GM12878 (cell line): ENCODE results near the gene HTRA2. TPM values are rescaled to one million over a fixed set of nuclear protein-coding genes. Genes with fewer than 3 reads are reported as not detected.

Experiments used
- ATAC-seq: fragments of 200-7000 bp; cut with Tn5 transposase; 3 replicates; pipeline ENCODE4 v1.9.1; 2020; ENCODE audit warnings: mild to moderate bottlenecking, moderate library complexity
- BruUV-seq: library from RNA; stranded (reverse); fragments of 400-500 nt; replicated peaks from 2 replicates; lab custom pipeline; 2021; lab: Mats Ljungman, UMichigan
- CTCF ChIA-PET: fragments of 300-600 bp; sonication (Branson Sonifier 250); formaldehyde crosslinking; extraction: SDS; loops from one replicate; lab custom pipeline; 2021; ENCODE audit warnings: inconsistent platforms; lab: Yijun Ruan, JAX
- POLR2A ChIA-PET: fragments of 350-600 bp; formaldehyde crosslinking; extraction: SDS; loops from one replicate; lab custom pipeline; 2021; ENCODE audit warnings: inconsistent platforms; lab: Charles Lee
- RAD21 ChIA-PET: fragments of 300-600 bp; sonication (Branson Sonifier 250); formaldehyde crosslinking; loops from one replicate; lab custom pipeline; 2023; ENCODE audit warnings: antibody characterized with exemption; ENCODE audit not compliant: unreplicated experiment; lab: Charles Lee
- SMC1A ChIA-PET: fragments of 300-600 bp; sonication (Branson Sonifier 250); formaldehyde crosslinking; loops from one replicate; lab custom pipeline; 2023; ENCODE audit not compliant: unreplicated experiment, uncharacterized antibody; lab: Charles Lee
- DNase-seq: peaks from one replicate; pipeline ENCODE4 v3.0.0-alpha.2; 2011; ENCODE audit warnings: low read depth, low spot score
- FAIRE-seq: peaks from 3 replicates; lab custom pipeline; 2011; peaks lifted over from hg19 to GRCh38; lab: Jason Lieb, UNC
- H2AFZ ChIP-seq: 2 replicates; pipeline ENCODE4 v1.6.0; 2011; ENCODE audit warnings: low read depth, low read length, control low read depth; ENCODE audit not compliant: control insufficient read depth
- H3K27ac ChIP-seq: 2 replicates; pipeline ENCODE4 v1.5.1; 2011; ENCODE audit warnings: control low read depth; ENCODE audit not compliant: control insufficient read depth, insufficient read depth
- H3K27me3 ChIP-seq, 2 experiments: replicated peaks in 1 of 2; 2 replicates each; pipeline versions ENCODE4 v1.6.0 to v1.6.1; 2011; ENCODE audit warnings: low read length in 1 of 2; ENCODE audit not compliant: control insufficient read depth in 2 of 2, insufficient read depth in 2 of 2
- H3K36me3 ChIP-seq, 2 experiments: 2 replicates each; pipeline ENCODE4 v1.5.1; 2011; ENCODE audit warnings: low read length in 1 of 2; ENCODE audit not compliant: control insufficient read depth in 2 of 2, insufficient read depth in 2 of 2
- H3K4me1 ChIP-seq: 2 replicates; pipeline ENCODE4 v1.6.1; 2011; ENCODE audit warnings: mild to moderate bottlenecking, low read length, moderate library complexity, mixed read lengths; ENCODE audit not compliant: control insufficient read depth, insufficient read depth
- H3K4me2 ChIP-seq: 2 replicates; pipeline ENCODE4 v1.6.0; 2011; ENCODE audit warnings: control low read depth; ENCODE audit not compliant: control insufficient read depth, insufficient read depth
- H3K4me3 ChIP-seq: fragments of 200-600 bp; sonication (generic); 2 replicates; pipeline ENCODE4 v1.5.1; 2016
- H3K79me2 ChIP-seq: 2 replicates; pipeline ENCODE4 v1.6.0; 2011; ENCODE audit warnings: low read length; ENCODE audit not compliant: control insufficient read depth, insufficient read depth
- H3K9ac ChIP-seq: 2 replicates; pipeline ENCODE4 v1.8.0; 2011; ENCODE audit warnings: low read length, control low read depth, mixed read lengths; ENCODE audit not compliant: control insufficient read depth, insufficient read depth
- H3K9me3 ChIP-seq: replicated peaks from 3 replicates; pipeline ENCODE4 v1.5.1; 2011; ENCODE audit warnings: mild to moderate bottlenecking, low read length; ENCODE audit not compliant: control insufficient read depth, insufficient read depth
- H4K20me1 ChIP-seq: 2 replicates; pipeline ENCODE4 v1.6.0; 2011; ENCODE audit not compliant: control insufficient read depth, insufficient read depth
- NBN ChIP-seq: fragments of 450-650 bp; IDR thresholded peaks from 2 replicates; pipeline ENCODE4 v1.6.1; 2016
- NFXL1 ChIP-seq: fragments of 450-650 bp; IDR thresholded peaks from 2 replicates; pipeline ENCODE4 v1.6.1; 2017; ENCODE audit warnings: antibody characterized with exemption, mild to moderate bottlenecking, borderline replicate concordance
- PAX5 ChIP-seq: IDR thresholded peaks from 2 replicates; pipeline ENCODE4 v1.6.1; 2011; ENCODE audit warnings: low read depth, low read length, borderline replicate concordance
- RELA ChIP-seq: fragments of 450-650 bp; IDR thresholded peaks from 2 replicates; pipeline ENCODE4 v1.8.0; 2014; ENCODE audit warnings: borderline replicate concordance; ENCODE audit not compliant: partially characterized antibody
- STAT1 ChIP-seq: fragments of 450-650 bp; conservative IDR thresholded peaks from 2 replicates; pipeline ENCODE4 v1.6.1; 2014; ENCODE audit warnings: antibody characterized with exemption, mild to moderate bottlenecking
- STAT3 ChIP-seq: IDR thresholded peaks from 2 replicates; pipeline ENCODE4 v1.6.1; 2011; ENCODE audit warnings: low read depth, low read length, improper control_type of control experiment
- YY1 ChIP-seq: IDR thresholded peaks from 2 replicates; pipeline ENCODE4 v1.6.1; 2011; ENCODE audit warnings: low read depth, mild to moderate bottlenecking, low read length
- WGBS: methylation state at CpG from one replicate; pipeline ENCODE4 v1.1.6; 2016; ENCODE audit warnings: low lambda C conversion rate; ENCODE audit not compliant: insufficient replicate concordance, insufficient coverage; ENCODE audit errors: missing lambda C conversion rate; 5-methylcytosine and 5-hydroxymethylcytosine counted together
- in situ Hi-C: fragments of 300-500 bp; cut with MboI; formaldehyde crosslinking; loops from 9 replicates; pipeline ENCODE4 v1.14.3; 2018; ENCODE audit warnings: mixed read lengths
- intact Hi-C: fragments of 100-400 bp; cut with micrococcal nuclease; formaldehyde crosslinking; loops from one replicate; pipeline ENCODE4 v1.14.2; 2022; ENCODE audit not compliant: unreplicated experiment
- polyA plus RNA-seq, 11 experiments: library from polyadenylated mRNA; depleted of rRNA in 4 of 11; unstranded in 6 of 11; stranded (reverse) in 5 of 11; fragments of >200 nt; fragmentation: Nextera tagmentation in 4 of 11; fragmentation: Illumina TruSeq in 1 of 11; extraction: Ambion mirVana in 4 of 11; extraction: Trizol in 1 of 11; gene quantifications; 1 replicate in 1 of 11; 2 replicates in 10 of 11; pipeline versions ENCODE4 v1.2.1 to v1.2.3, GENCODE V29; 2011 to 2016; ENCODE audit warnings: inconsistent platforms in 2 of 11, missing spikeins in 2 of 11, low read depth in 1 of 11
- total RNA-seq, 4 experiments: library from RNA; depleted of rRNA in 3 of 4; stranded (reverse); fragments of >200 nt in 3 of 4; fragmentation: Illumina TruSeq in 1 of 4; extraction: Trizol in 1 of 4; gene quantifications; 2 replicates each; pipeline versions ENCODE4 v1.2.1 to v1.2.3, GENCODE V29; 2013 to 2021
- TF ChIP-seq, protein P1 (sequence below): fragments of 450-650 bp; IDR thresholded peaks from 2 replicates; pipeline ENCODE4 v1.6.1; 2018; ENCODE audit warnings: borderline replicate concordance, mild to moderate bottlenecking; ENCODE audit not compliant: partially characterized antibody
- TF ChIP-seq, protein P2 (sequence below): fragments of 450-650 bp; formaldehyde crosslinking; IDR thresholded peaks from 2 replicates; pipeline ENCODE4 v1.4.0; 2020; ENCODE audit warnings: mild to moderate bottlenecking, moderate library complexity
- TF ChIP-seq, protein P3 (sequence below): IDR thresholded peaks from 2 replicates; pipeline ENCODE4 v1.6.1; 2012; ENCODE audit warnings: improper control_type of control experiment, low read depth, low read length; ENCODE audit not compliant: insufficient replicate concordance

The HTRA2 gene
- total and polyA plus RNA-seq, 10 of the 15 experiments (the other 5 are each of a cell fraction or from before 2014, with no cell fraction given): 42.3 to 73.9 (median 54.6) TPM

DNA sequence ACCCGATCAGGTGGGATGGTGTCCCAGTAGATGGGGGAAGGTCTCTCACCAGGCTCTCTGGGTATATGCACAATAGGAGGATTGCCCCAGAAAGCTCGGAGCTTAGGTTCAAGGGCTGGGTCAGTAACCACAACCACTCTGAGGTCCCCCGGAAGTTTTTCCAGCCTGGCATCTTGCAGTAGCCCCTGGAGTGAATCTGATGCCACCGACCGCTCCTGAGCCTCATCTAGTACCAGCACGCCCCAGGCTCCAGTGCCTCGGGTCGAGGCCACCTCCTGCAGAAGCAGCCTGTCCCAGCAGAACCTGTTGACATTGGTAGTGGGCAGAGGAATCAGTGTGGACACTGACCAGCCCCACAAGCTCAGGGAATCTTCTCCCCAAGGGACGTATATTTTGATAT lies 5.7 kb upstream of the HTRA2 start:
- Histone ChIP-seq H2AFZ (no peak overlapping the region), H3K79me2 (peaks cover 18% of the 10 kb centered on the region), H3K9me3 (no peaks in the 10 kb centered on the region), H3K27ac (no peak overlapping the region), H3K4me3 (no peak overlapping the region), H3K4me1 (peaks cover 21% of the 10 kb centered on the region), H3K9ac (no peak overlapping the region), H3K27me3 (no peaks in the 10 kb centered on the region), H4K20me1 (no peaks in the 10 kb centered on the region), H3K4me2 (no peak overlapping the region), H3K36me3 (peaks cover 12 to 17% of the 10 kb centered on the region in 2 experiments)
- in situ Hi-C loops (no loop called here), intact Hi-C loops (no loop called here)
- ChIA-PET CTCF (no interaction called here), SMC1A (no interaction called here), RAD21 (no interaction called here), POLR2A (no interaction called here)
- ATAC-seq (no peak), FAIRE-seq (no peak), DNase-seq (no peak)
- 84% methylated on average over 9 of the region's 9 CpGs for WGBS
- no TSS peak for BruUV-seq
- TF ChIP-seq YY1 (no peak), NFXL1 (no peak), PAX5 (no peak), NBN (no peak), STAT3 (no peak), RELA (no peak), STAT1 (no peak)
- TF ChIP-seq, protein P1, sequence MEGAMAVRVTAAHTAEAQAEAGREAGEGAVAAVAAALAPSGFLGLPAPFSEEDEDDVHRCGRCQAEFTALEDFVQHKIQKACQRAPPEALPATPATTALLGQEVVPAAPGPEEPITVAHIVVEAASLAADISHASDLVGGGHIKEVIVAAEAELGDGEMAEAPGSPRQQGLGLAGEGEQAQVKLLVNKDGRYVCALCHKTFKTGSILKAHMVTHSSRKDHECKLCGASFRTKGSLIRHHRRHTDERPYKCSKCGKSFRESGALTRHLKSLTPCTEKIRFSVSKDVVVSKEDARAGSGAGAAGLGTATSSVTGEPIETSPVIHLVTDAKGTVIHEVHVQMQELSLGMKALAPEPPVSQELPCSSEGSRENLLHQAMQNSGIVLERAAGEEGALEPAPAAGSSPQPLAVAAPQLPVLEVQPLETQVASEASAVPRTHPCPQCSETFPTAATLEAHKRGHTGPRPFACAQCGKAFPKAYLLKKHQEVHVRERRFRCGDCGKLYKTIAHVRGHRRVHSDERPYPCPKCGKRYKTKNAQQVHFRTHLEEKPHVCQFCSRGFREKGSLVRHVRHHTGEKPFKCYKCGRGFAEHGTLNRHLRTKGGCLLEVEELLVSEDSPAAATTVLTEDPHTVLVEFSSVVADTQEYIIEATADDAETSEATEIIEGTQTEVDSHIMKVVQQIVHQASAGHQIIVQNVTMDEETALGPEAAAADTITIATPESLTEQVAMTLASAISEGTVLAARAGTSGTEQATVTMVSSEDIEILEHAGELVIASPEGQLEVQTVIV: no peak
- TF ChIP-seq, protein P2, sequence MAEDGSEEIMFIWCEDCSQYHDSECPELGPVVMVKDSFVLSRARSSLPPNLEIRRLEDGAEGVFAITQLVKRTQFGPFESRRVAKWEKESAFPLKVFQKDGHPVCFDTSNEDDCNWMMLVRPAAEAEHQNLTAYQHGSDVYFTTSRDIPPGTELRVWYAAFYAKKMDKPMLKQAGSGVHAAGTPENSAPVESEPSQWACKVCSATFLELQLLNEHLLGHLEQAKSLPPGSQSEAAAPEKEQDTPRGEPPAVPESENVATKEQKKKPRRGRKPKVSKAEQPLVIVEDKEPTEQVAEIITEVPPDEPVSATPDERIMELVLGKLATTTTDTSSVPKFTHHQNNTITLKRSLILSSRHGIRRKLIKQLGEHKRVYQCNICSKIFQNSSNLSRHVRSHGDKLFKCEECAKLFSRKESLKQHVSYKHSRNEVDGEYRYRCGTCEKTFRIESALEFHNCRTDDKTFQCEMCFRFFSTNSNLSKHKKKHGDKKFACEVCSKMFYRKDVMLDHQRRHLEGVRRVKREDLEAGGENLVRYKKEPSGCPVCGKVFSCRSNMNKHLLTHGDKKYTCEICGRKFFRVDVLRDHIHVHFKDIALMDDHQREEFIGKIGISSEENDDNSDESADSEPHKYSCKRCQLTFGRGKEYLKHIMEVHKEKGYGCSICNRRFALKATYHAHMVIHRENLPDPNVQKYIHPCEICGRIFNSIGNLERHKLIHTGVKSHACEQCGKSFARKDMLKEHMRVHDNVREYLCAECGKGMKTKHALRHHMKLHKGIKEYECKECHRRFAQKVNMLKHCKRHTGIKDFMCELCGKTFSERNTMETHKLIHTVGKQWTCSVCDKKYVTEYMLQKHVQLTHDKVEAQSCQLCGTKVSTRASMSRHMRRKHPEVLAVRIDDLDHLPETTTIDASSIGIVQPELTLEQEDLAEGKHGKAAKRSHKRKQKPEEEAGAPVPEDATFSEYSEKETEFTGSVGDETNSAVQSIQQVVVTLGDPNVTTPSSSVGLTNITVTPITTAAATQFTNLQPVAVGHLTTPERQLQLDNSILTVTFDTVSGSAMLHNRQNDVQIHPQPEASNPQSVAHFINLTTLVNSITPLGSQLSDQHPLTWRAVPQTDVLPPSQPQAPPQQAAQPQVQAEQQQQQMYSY (CRISPR knock-in tag): no peak
- TF ChIP-seq, protein P3, sequence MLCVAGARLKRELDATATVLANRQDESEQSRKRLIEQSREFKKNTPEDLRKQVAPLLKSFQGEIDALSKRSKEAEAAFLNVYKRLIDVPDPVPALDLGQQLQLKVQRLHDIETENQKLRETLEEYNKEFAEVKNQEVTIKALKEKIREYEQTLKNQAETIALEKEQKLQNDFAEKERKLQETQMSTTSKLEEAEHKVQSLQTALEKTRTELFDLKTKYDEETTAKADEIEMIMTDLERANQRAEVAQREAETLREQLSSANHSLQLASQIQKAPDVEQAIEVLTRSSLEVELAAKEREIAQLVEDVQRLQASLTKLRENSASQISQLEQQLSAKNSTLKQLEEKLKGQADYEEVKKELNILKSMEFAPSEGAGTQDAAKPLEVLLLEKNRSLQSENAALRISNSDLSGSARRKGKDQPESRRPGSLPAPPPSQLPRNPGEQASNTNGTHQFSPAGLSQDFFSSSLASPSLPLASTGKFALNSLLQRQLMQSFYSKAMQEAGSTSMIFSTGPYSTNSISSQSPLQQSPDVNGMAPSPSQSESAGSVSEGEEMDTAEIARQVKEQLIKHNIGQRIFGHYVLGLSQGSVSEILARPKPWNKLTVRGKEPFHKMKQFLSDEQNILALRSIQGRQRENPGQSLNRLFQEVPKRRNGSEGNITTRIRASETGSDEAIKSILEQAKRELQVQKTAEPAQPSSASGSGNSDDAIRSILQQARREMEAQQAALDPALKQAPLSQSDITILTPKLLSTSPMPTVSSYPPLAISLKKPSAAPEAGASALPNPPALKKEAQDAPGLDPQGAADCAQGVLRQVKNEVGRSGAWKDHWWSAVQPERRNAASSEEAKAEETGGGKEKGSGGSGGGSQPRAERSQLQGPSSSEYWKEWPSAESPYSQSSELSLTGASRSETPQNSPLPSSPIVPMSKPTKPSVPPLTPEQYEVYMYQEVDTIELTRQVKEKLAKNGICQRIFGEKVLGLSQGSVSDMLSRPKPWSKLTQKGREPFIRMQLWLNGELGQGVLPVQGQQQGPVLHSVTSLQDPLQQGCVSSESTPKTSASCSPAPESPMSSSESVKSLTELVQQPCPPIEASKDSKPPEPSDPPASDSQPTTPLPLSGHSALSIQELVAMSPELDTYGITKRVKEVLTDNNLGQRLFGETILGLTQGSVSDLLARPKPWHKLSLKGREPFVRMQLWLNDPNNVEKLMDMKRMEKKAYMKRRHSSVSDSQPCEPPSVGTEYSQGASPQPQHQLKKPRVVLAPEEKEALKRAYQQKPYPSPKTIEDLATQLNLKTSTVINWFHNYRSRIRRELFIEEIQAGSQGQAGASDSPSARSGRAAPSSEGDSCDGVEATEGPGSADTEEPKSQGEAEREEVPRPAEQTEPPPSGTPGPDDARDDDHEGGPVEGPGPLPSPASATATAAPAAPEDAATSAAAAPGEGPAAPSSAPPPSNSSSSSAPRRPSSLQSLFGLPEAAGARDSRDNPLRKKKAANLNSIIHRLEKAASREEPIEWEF: no peak
